Measurements from ENCODE around the gene MYEF2.

Gene MYEF2

GRCh38 chr15:48086133-48086532 lies 92.0 kb downstream of the MYEF2 start:
- no peak for DNase-seq (ENCODE audit: low read depth)

- DNase-seq (ENCODE audit: low read depth), result no peak
These were observed 92.5 kb downstream of the MYEF2 start for GRCh38 chr15:48085591-48085930.

- DNase-seq (ENCODE audit: low read depth), result peak; percentile 54
These were observed 93.1 kb downstream of the MYEF2 start for GRCh38 chr15:48084759-48085590.
